ENCODE data around the gene APBA2.

APBA2 gene

DNA sequence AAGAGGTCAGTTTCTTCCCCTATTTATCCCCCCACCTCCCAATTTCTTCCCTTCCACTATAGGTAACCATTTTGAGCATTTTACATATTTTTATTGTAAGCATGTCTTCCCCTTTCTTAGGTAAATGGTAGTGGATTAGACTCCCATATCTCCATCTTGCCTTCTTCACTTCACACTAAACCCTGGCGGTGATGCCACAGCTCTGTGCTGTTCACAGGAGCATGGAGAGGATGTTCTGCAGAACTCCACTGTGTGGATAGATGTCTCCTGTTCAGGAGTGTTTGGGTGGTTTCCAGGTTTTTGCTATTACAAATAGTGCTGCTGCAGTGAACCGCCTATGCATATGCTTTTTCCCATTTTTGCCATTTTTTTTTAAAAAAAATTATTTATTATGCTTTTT, 201.1 kb downstream of the APBA2 start:
- H3K27ac ChIP-seq (ENCODE audit: low read depth, low read length, poor library complexity, severe bottlenecking), result no peak overlapping the region
- H3K9ac ChIP-seq (ENCODE audit: low read length), result no peak overlapping the region
- no peak overlapping the region for H3K4me3 ChIP-seq (ENCODE audit: low read depth, low read length, poor library complexity, severe bottlenecking)
- no peak overlapping the region for H3K4me2 ChIP-seq (ENCODE audit: low read length)
- no peaks in the 10 kb centered on the region for H3K9me2 ChIP-seq (ENCODE audit: low read depth, low read length)
- peaks cover 5% of the 10 kb centered on the region for H3K4me1 ChIP-seq (ENCODE audit: insufficient read depth, low read length, severe bottlenecking)
- no peaks in the 10 kb centered on the region for H3F3A ChIP-seq (ENCODE audit: insufficient read depth, low read length)
- no peak for TF ChIP-seq EZH2 (IDR thresholded peaks at IDR 0.05; ENCODE audit: borderline replicate concordance, low read length)
- TF ChIP-seq, protein P1, sequence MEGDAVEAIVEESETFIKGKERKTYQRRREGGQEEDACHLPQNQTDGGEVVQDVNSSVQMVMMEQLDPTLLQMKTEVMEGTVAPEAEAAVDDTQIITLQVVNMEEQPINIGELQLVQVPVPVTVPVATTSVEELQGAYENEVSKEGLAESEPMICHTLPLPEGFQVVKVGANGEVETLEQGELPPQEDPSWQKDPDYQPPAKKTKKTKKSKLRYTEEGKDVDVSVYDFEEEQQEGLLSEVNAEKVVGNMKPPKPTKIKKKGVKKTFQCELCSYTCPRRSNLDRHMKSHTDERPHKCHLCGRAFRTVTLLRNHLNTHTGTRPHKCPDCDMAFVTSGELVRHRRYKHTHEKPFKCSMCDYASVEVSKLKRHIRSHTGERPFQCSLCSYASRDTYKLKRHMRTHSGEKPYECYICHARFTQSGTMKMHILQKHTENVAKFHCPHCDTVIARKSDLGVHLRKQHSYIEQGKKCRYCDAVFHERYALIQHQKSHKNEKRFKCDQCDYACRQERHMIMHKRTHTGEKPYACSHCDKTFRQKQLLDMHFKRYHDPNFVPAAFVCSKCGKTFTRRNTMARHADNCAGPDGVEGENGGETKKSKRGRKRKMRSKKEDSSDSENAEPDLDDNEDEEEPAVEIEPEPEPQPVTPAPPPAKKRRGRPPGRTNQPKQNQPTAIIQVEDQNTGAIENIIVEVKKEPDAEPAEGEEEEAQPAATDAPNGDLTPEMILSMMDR (IDR thresholded peaks at IDR 0.05; ENCODE audit: low read length), result no peak
- no peaks in the 10 kb centered on the region for H4K20me1 ChIP-seq (ENCODE audit: insufficient read depth, low read length)
- no peaks in the 10 kb centered on the region for H3K36me3 ChIP-seq (ENCODE audit: insufficient read depth, low read length)
- no peaks in the 10 kb centered on the region for H3K79me2 ChIP-seq (ENCODE audit: insufficient read depth, low read length)
- H3K9me3 ChIP-seq (ENCODE audit: low read length), result no peaks in the 10 kb centered on the region
- no peak overlapping the region for H2AFZ ChIP-seq (ENCODE audit: low read length)
- H3K27me3 ChIP-seq (ENCODE audit: insufficient read depth, low read length), result no peaks in the 10 kb centered on the region

DNA sequence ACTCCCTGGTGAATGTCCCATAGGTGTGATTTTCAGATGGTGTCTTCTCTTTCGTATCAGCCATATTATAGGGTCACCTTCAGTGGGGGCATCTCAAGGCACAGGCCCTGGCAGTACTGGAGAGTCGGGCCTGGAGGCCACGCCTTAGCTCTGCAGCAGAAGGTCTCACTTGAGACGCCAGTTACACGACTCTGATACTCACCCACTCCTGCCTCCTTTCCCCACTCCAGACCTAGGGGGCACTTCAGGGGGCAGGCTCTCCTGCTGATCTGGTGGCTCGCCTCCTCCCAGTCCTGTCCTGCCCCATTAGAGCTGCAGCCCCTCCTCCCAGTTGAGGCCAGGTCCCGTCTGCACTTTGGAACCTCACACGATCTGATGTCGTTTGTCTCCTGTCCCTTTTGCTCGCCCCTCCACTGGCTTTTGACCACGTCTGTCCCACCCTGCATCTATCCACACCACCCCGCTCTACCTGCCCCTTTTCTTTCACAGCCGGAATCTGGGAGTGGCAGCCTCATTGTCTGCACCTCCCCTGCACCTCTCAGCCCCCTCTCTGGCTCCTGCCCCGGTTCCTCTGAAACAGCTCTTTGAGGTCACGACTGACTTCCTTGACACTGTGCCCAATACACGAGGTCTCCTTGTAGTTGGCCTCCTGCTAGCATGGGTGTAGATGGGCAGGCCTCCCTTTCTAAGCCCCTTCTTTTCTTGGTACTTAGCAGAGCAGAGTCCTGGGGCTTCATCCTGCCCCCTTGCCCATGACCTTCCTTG, 201.9 kb downstream of the APBA2 start:
- Histone ChIP-seq H3K4me3 (ENCODE audit: low read depth, low read length, poor library complexity, severe bottlenecking) (no peak overlapping the region), H3K27ac (ENCODE audit: low read depth, low read length, poor library complexity, severe bottlenecking) (no peak overlapping the region), H2AFZ (ENCODE audit: low read length) (no peak overlapping the region), H3K9me2 (ENCODE audit: low read depth, low read length) (no peaks in the 10 kb centered on the region), H3K79me2 (ENCODE audit: insufficient read depth, low read length) (no peaks in the 10 kb centered on the region), H3K36me3 (ENCODE audit: insufficient read depth, low read length) (no peaks in the 10 kb centered on the region), H3K4me2 (ENCODE audit: low read length) (no peak overlapping the region), H3K9me3 (ENCODE audit: low read length) (no peaks in the 10 kb centered on the region), H3K9ac (ENCODE audit: low read length) (no peak overlapping the region), H3F3A (ENCODE audit: insufficient read depth, low read length) (no peaks in the 10 kb centered on the region), H4K20me1 (ENCODE audit: insufficient read depth, low read length) (no peaks in the 10 kb centered on the region), H3K27me3 (ENCODE audit: insufficient read depth, low read length) (no peaks in the 10 kb centered on the region), H3K4me1 (ENCODE audit: insufficient read depth, low read length, severe bottlenecking) (peaks cover 5% of the 10 kb centered on the region)
- TF ChIP-seq, protein P1 (IDR thresholded peaks at IDR 0.05; ENCODE audit: low read length), result no peak
- no peak for TF ChIP-seq EZH2 (IDR thresholded peaks at IDR 0.05; ENCODE audit: borderline replicate concordance, low read length)

DNA sequence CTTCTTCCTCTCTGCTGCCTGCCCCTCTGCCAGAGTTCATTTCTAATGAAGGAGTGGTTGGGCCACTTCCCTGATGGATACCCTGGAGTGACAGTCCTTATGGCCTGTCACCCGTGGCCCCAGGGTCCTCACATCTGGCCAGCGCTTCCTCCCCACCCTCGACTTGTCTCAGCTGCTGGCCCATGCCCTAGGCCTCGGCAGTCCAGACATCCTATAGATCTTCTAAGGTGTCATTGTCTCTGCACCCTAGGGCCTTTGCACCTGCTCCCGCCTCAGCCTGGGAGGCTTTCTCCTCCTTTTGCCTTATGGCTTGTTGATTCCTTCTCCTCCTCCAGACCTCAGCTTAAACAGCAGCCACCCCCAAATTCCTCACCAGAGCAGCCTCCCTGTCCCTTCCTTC, 202.9 kb downstream of the APBA2 start:
- Histone ChIP-seq H3K9ac (ENCODE audit: low read length) (no peak overlapping the region), H2AFZ (ENCODE audit: low read length) (no peak overlapping the region), H3K27ac (ENCODE audit: low read depth, low read length, poor library complexity, severe bottlenecking) (no peak overlapping the region), H3K79me2 (ENCODE audit: insufficient read depth, low read length) (no peaks in the 10 kb centered on the region), H3F3A (ENCODE audit: insufficient read depth, low read length) (no peaks in the 10 kb centered on the region), H3K27me3 (ENCODE audit: insufficient read depth, low read length) (no peaks in the 10 kb centered on the region; the same call in 1 of the 2 replicates), H3K9me3 (ENCODE audit: low read length) (no peaks in the 10 kb centered on the region), H3K9me2 (ENCODE audit: low read depth, low read length) (no peaks in the 10 kb centered on the region), H3K4me3 (ENCODE audit: low read depth, low read length, poor library complexity, severe bottlenecking) (no peak overlapping the region), H3K4me2 (ENCODE audit: low read length) (no peak overlapping the region), H4K20me1 (ENCODE audit: insufficient read depth, low read length) (no peaks in the 10 kb centered on the region), H3K36me3 (ENCODE audit: insufficient read depth, low read length) (no peaks in the 10 kb centered on the region), H3K4me1 (ENCODE audit: insufficient read depth, low read length, severe bottlenecking) (peaks cover 5% of the 10 kb centered on the region)
- TF ChIP-seq, protein P1 (IDR thresholded peaks at IDR 0.05; ENCODE audit: low read length), result no peak
- no peak for TF ChIP-seq EZH2 (IDR thresholded peaks at IDR 0.05; ENCODE audit: borderline replicate concordance, low read length)

All from OCI-LY1 (cell line).